Tibial nerve (tissue), 4 donors: ENCODE results near the gene SYNM.

ENCODE experiments used
- EP300 ChIP-seq, 2 donors: sonication (generic); formaldehyde crosslinking; IDR thresholded peaks; one replicate each; pipeline ENCODE4 v1.6.1; 2017; ENCODE audit warnings: antibody characterized with exemption in 2 of 2, mild to moderate bottlenecking in 1 of 2
- POLR2A ChIP-seq, 2 donors: fragments of 450-650 bp; IDR thresholded peaks; one replicate each; pipeline ENCODE4 v1.6.1; 2017; ENCODE audit warnings: antibody characterized with exemption in 2 of 2, mild to moderate bottlenecking in 2 of 2, moderate library complexity in 2 of 2
- TF ChIP-seq, protein P1 (sequence below), 5 experiments: fragments of 200-600 bp in 3 of 5; fragments of 450-650 bp in 2 of 5; sonication (generic) in 3 of 5; IDR thresholded peaks; one replicate each; pipeline ENCODE4 v1.5.1; 2016 to 2019; ENCODE audit warnings: antibody characterized with exemption in 5 of 5, mild to moderate bottlenecking in 3 of 5, moderate library complexity in 2 of 5

DNA sequence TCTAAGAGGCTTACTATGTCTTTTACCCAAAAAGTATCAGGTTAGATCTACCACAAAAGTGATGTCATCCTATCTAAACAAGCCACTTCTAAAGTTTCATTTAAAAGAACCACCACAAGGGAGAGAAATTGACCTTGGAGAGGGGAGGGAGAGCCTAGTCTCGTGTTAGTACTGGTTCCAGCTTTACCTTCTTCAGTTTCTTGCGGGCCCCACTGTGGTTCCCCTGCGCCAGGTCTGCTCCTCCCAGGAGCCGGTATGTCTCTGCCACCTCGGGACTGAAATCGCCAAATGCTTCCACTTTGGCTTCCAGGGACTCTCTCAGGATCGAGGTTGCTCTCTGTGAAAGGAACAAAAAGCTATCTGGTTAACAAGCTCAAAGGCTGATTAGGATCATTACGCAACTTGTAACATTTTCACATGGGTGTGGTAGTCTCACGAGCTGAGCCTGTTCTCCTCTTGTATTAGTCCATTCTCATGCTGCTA lies 51.1 kb downstream of the SYNM start:
- TF ChIP-seq, protein P1, sequence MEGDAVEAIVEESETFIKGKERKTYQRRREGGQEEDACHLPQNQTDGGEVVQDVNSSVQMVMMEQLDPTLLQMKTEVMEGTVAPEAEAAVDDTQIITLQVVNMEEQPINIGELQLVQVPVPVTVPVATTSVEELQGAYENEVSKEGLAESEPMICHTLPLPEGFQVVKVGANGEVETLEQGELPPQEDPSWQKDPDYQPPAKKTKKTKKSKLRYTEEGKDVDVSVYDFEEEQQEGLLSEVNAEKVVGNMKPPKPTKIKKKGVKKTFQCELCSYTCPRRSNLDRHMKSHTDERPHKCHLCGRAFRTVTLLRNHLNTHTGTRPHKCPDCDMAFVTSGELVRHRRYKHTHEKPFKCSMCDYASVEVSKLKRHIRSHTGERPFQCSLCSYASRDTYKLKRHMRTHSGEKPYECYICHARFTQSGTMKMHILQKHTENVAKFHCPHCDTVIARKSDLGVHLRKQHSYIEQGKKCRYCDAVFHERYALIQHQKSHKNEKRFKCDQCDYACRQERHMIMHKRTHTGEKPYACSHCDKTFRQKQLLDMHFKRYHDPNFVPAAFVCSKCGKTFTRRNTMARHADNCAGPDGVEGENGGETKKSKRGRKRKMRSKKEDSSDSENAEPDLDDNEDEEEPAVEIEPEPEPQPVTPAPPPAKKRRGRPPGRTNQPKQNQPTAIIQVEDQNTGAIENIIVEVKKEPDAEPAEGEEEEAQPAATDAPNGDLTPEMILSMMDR (IDR thresholded peaks at IDR 0.05) = no peak
- TF ChIP-seq POLR2A (IDR thresholded peaks at IDR 0.05) (no peak), EP300 (IDR thresholded peaks at IDR 0.05) (no peak)
